Smooth muscle cell (in vitro differentiated cells): ENCODE measurements around the gene SPDYE2B. TPM values are rescaled to one million over a fixed set of nuclear protein-coding genes. Genes with fewer than 3 reads are reported as not detected.
"Not testable (repeated sequence)": the region's sequence is repeated elsewhere in the genome, so short reads cannot be mapped to it uniquely, and the experiment has no call there.

Source experiments
- DNase-seq: peaks from one replicate; lab custom pipeline; 2025; ENCODE audit not compliant: unreplicated experiment; lab: John Stamatoyannopoulos, UW
- H2AFZ ChIP-seq: fragments of 200-600 bp; sonication (generic); 2 replicates; pipeline ENCODE4 v1.6.0; 2016; ENCODE audit warnings: antibody characterized with exemption, low read depth, mild to moderate bottlenecking
- H3F3A ChIP-seq: fragments of 200-600 bp; sonication (generic); 2 replicates; pipeline ENCODE4 v1.6.0; 2017; ENCODE audit warnings: antibody characterized with exemption, low read depth
- H3K27ac ChIP-seq: fragments of 200-600 bp; sonication (generic); 2 replicates; pipeline ENCODE4 v1.5.1; 2016; ENCODE audit warnings: low read depth, mild to moderate bottlenecking
- H3K27me3 ChIP-seq: fragments of 200-600 bp; sonication (generic); 2 replicates; pipeline ENCODE4 v1.6.1; 2016; ENCODE audit warnings: low read depth, mild to moderate bottlenecking
- H3K36me3 ChIP-seq: fragments of 200-600 bp; sonication (generic); 2 replicates; pipeline ENCODE4 v1.5.1; 2016; ENCODE audit warnings: low read depth
- H3K4me1 ChIP-seq: fragments of 200-600 bp; sonication (generic); 2 replicates; pipeline ENCODE4 v1.5.1; 2016; ENCODE audit warnings: low read depth
- H3K4me2 ChIP-seq: fragments of 200-600 bp; sonication (generic); 2 replicates; pipeline ENCODE4 v1.6.0; 2016; ENCODE audit warnings: mild to moderate bottlenecking
- H3K4me3 ChIP-seq: fragments of 200-600 bp; sonication (generic); 2 replicates; pipeline ENCODE4 v1.5.1; 2016; ENCODE audit warnings: mild to moderate bottlenecking
- H3K79me2 ChIP-seq: fragments of 200-600 bp; sonication (generic); 2 replicates; pipeline ENCODE4 v1.6.0; 2016; ENCODE audit warnings: low read depth, mild to moderate bottlenecking
- H3K9ac ChIP-seq: fragments of 200-600 bp; sonication (generic); 2 replicates; pipeline ENCODE4 v1.6.0; 2016; ENCODE audit warnings: low read depth
- H3K9me3 ChIP-seq: fragments of 200-600 bp; sonication (generic); replicated peaks from 2 replicates; pipeline ENCODE4 v1.5.1; 2016; ENCODE audit warnings: low read depth
- H4K20me1 ChIP-seq: fragments of 200-600 bp; sonication (generic); 2 replicates; pipeline ENCODE4 v1.6.0; 2016; ENCODE audit warnings: low read depth
- WGBS: methylation state at CpG from one replicate; pipeline ENCODE4 v1.1.7; 2016; ENCODE audit warnings: low lambda C conversion rate; 5-methylcytosine and 5-hydroxymethylcytosine counted together
- polyA plus RNA-seq: library from polyadenylated mRNA; unstranded; fragments of >200 nt; fragmentation: Nextera tagmentation; extraction: Ambion mirVana; gene quantifications from 2 replicates; pipeline ENCODE4 v1.2.1, GENCODE V29; 2016
- total RNA-seq: library from RNA; depleted of rRNA; stranded (reverse); fragments of >200 nt; gene quantifications from 2 replicates; pipeline ENCODE4 v1.2.3, GENCODE V29; 2014

Gene SPDYE2B
- total and polyA plus RNA-seq, 2 experiments from 2014 or later = not detected

DNA sequence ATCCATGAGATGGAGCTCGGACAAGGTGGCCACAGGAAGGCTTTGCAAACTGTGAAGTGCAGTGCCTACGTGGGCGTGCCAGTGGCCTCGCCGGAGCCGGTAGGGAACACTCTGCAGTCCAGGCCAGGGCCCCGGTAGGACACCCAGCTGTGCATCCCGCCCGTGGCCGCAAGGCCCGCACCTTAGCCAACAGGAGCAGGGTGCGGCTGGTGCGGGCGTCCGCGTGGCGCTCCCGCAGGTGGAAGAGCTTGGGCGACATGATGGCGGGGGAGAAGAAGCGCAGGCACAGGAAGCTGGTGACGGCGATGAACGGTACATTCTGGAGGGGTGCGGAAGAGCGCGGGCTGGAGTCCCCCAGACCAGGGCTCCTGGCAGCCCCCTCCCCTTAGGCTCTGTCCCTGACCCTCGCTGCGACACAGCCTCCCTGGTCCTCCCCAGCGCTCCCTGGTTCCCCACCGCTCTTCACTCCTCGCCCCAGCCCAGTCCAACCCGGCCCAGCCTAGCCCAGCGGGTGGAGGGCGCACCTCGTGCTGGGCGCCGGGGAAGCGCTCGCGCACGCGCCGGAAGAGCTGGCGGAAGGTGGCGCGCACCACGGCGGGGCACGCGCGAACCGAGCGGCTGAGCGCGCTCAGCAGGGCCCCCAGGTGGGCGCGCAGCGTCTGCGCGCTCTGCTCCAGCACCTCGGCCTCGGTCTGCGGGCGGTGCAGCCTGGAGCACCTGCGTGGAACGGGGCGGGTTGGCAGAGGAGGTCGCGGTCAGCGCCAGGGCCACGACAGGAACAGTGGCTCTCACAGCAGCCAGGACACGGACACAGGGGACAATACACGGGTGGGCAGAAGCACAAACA lies 39.5 kb downstream of the SPDYE2B start:
- not testable (repeated sequence) for H4K20me1 ChIP-seq, H3K27ac ChIP-seq, H3F3A ChIP-seq, H2AFZ ChIP-seq, H3K9ac ChIP-seq, DNase-seq, H3K36me3 ChIP-seq, H3K79me2 ChIP-seq, H3K9me3 ChIP-seq, H3K4me2 ChIP-seq, H3K4me1 ChIP-seq, H3K4me3 ChIP-seq
- 10% methylated on average over 5 of the region's 74 CpGs for WGBS
- peaks cover 27% of the 10 kb centered on the region for H3K27me3 ChIP-seq

DNA sequence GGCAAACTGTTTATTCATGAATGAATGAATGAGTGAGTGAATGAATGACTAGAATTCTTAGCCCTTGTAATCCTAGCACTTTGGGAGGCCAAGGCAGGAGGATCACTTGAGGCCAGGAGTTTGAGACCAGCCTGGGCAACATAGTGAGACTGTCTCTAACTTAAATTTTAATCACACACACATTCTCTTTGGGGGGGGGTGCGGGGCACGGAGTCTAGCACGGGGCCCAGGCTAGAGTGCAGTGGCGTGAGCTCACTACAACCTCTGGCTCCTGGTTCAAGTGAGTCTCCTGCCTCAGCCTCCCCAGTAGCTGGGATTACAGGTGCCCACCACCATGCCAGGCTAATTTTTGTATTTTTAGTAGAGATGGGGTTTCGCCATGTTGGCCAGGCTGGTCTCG lies 40.5 kb downstream of the SPDYE2B start:
- H3K4me1 ChIP-seq, H2AFZ ChIP-seq, H4K20me1 ChIP-seq, H3F3A ChIP-seq, DNase-seq, H3K4me2 ChIP-seq, H3K9me3 ChIP-seq, H3K27ac ChIP-seq, H3K9ac ChIP-seq, H3K36me3 ChIP-seq, H3K79me2 ChIP-seq, H3K4me3 ChIP-seq: not testable (repeated sequence)
- H3K27me3 ChIP-seq = peaks cover 31% of the 10 kb centered on the region
- WGBS = 89% methylated on average over 4 of the region's 6 CpGs

DNA sequence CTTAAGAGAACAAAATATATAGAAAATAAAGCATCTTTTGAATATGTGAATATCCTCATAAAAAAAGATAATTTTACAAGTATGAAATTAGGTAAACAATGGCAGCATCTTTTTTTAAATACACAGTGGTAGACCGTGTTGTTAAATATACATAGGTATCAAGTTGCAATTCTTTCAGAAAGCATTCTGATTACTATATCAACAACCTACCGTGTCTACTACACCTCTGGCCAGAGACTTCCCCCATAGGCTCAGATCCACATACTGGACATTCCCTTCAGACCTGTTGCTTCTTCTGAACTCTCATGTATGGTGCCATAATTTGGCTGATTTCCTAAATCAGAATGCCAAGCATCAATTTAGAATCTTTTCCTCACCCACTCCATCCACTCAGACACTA lies 43.9 kb downstream of the SPDYE2B start:
- not testable (repeated sequence) for DNase-seq, H4K20me1 ChIP-seq, H3K4me3 ChIP-seq, H3K79me2 ChIP-seq, H2AFZ ChIP-seq, H3K4me1 ChIP-seq, H3K9me3 ChIP-seq, H3K36me3 ChIP-seq, H3K9ac ChIP-seq, H3F3A ChIP-seq, H3K27ac ChIP-seq, H3K4me2 ChIP-seq
- H3K27me3 ChIP-seq = peaks cover 31% of the 10 kb centered on the region
- 72% methylated on average over 2 of the region's 2 CpGs for WGBS

DNA sequence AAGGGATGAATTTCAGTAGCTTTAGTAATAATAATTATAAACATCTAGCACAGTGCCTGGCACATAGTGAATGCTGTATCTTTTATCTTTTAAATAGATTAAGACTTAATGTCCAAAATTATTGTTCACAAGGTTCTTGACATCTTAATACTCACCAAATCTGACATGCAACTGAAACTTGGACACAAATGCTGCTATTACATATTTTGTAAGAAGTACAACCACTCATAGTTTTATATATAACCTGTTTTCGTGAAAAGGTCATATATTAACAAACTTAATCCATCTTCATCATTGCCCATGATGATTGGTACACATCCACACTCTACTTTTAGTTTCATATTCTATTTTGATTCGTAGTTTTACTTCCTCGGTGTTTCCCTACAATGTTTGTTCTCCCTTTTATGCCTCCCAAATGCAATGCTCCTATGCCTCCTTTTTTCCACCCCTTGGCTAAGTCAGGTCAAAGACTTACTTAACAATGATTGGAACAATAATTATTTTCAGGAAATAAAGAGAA lies 45.0 kb downstream of the SPDYE2B start:
- not testable (repeated sequence) for H3K4me1 ChIP-seq, H3F3A ChIP-seq, DNase-seq, H3K4me2 ChIP-seq, H3K79me2 ChIP-seq, H4K20me1 ChIP-seq, H3K9me3 ChIP-seq, H3K4me3 ChIP-seq, H3K27ac ChIP-seq, H3K9ac ChIP-seq, H3K36me3 ChIP-seq, H2AFZ ChIP-seq
- 71% methylated on average over 2 of the region's 3 CpGs for WGBS
- H3K27me3 ChIP-seq = peaks cover 35% of the 10 kb centered on the region

DNA sequence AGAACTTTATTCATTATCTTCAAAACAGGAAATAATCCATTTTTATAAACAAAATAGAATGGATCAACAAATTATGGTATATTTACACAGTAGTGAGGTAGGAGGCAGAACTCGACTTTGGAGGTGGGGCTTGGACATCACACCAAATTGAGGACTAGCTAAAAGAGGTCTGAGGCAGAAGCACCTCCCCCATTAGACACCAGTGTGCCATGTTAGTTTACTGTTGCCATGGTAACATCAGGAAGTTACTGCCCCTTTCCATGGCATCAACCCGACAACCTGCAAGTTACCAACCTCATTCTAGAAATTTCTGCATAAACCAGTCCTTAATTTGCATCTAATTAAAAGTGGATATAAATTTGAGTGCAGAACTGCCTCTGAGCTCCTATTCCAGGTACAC lies 45.9 kb downstream of the SPDYE2B start:
- not testable (repeated sequence) for H3K4me3 ChIP-seq, H3K36me3 ChIP-seq
- WGBS = 50% methylated on average over 1 of the region's 2 CpGs

DNA sequence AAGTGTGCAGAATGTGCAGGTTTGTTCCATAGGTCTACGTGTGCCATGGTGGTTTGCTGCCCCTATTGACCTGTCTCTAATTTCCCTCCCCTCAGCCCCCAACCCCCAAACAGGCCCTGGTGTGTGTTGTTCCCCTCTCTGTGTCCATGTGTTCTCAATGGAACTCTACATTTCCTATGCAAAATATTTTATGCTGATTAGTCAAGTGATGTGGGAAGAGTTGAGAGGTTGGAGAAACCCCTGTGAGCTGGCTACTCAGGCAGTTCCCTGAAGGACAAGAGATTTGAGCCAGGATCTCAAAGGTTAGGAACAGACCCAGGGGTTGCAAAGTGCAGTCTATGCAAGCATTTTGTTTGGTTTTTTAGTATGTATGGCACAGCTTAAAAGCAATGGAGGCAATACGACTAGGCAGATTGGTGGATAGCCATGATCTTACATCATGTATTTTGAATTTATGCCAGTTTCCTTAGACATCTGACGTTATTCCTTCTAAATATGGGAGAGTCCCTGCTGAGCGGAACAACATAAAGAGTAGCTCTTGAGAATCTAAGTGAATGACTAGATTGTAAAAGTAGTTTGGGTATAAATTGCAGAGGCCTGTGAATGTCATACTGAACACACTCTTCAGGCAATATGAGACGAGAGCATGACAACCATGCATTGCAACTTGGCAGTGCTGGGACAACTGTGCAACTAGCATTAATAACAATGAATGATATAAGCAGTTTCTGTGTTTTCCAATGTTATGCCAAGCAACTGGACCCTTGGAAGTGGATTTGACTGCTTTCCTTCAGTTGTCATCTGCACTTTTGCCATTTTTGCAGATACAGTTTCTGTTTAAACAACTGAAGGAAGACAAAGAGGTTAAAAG lies 47.8 kb downstream of the SPDYE2B start:
- H3K4me2 ChIP-seq, H3F3A ChIP-seq, H3K79me2 ChIP-seq, H3K9me3 ChIP-seq, DNase-seq, H4K20me1 ChIP-seq, H3K36me3 ChIP-seq, H2AFZ ChIP-seq, H3K4me3 ChIP-seq, H3K9ac ChIP-seq, H3K27ac ChIP-seq, H3K4me1 ChIP-seq: not testable (repeated sequence)
- 87% methylated on average over 5 of the region's 5 CpGs for WGBS
- peaks cover 29% of the 10 kb centered on the region for H3K27me3 ChIP-seq

More for the DNA sequence above, 45.9 kb downstream of the SPDYE2B start:
- DNase-seq, H3K9me3 ChIP-seq, H3K9ac ChIP-seq, H3F3A ChIP-seq, H3K27ac ChIP-seq, H3K4me1 ChIP-seq, H2AFZ ChIP-seq, H4K20me1 ChIP-seq, H3K4me2 ChIP-seq, H3K79me2 ChIP-seq: not testable (repeated sequence)
- peaks cover 37% of the 10 kb centered on the region for H3K27me3 ChIP-seq

DNA sequence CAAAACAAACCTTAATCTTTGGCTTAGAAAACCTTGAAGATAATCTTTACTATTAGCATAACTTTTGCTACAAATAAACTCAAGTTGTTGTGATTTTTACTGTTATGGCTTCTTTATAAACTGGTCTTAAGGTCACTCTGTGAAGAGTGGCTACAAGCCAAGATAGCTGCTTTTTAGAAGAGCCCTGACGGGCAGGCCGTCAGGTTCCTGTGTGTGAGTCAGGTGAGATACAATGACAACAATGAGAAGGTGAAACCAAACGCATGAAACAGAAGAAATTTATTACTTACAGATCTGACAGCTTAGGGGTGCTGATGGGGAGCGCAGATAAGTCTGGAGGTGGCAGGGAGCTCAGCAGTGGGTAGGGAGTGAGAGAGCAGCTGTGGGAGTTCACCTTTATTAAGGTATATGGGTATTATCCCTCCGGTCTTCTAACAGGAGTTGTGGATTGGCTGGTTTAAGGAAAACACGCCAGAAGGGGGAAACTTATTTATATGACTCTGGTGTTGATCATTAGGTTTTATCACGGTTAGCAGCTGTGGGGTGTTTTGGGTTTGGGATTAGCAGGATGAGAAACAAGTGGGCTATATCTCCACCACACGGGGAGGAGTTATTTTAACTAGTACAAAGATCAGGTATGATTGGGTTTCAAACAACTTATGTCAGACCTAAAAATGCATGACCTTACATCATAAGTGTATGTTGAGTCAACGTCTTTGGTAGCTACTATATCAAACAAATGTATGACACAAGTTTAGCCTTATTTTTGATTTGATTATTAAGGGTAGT lies 49.0 kb downstream of the SPDYE2B start:
- H4K20me1 ChIP-seq, H3K27ac ChIP-seq, H3K36me3 ChIP-seq, H3F3A ChIP-seq, H3K4me2 ChIP-seq, H3K9me3 ChIP-seq, H3K79me2 ChIP-seq, H3K4me1 ChIP-seq, H3K9ac ChIP-seq, H2AFZ ChIP-seq, H3K4me3 ChIP-seq, DNase-seq: not testable (repeated sequence)
- 68% methylated on average over 9 of the region's 9 CpGs for WGBS
- H3K27me3 ChIP-seq = peaks cover 20% of the 10 kb centered on the region
